ENCODE data around the gene KRAS.
"Not testable (repeated sequence)": the region's sequence is repeated elsewhere in the genome, so short reads cannot be mapped to it uniquely, and the experiment has no call there.

Gene KRAS

GRCh38 chr12:25250744-25251730, at the start of gene KRAS:
TSS of gene KRAS (minus strand) at chr12:25250929.
- peak; percentile 96 to 98 (median 98) for DNase-seq

GRCh38 chr12:25296381-25296780, 45.7 kb upstream of the KRAS start:
- no peak for DNase-seq

DNA sequence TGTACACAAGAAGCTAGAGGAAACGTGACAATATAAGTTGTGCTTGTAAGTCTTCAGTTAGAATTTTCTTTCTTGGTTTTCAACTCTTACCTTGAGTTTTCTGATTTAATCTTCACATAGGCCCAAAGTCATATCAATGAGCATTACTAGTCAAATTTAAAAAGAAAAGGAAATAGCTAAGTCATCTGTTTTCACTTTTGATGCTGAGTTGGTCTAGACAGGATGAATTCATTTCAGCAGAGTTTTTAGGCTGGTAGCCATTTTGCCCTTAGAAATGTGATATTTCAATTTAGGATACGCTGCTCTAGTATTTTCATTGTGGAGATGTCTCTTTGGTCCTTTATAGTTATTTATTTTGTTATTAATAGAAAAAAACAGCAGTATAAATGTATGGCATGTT, 44.6 kb upstream of the KRAS start:
- DNase-seq = no peak

DNA sequence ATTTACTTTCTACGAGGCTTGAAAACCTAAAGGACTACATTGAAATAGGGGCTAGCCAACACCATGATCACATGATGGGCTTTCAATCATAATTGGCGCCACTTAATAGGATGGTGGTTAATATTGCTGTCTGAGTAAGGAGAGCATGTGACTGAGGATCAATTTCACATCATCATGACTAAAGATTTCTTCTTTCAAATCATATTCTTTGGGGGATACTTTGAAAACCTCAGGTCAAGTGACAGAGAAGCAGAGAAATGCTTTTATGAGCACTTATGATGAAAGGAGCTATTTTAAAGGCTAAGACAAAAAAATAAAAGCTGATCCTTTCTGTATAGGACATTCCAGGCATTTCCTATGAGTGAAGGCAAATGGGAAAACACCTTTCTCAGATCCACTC, 42.9 kb upstream of the KRAS start:
- peak in 1 of 3 experiments; percentile 64 for DNase-seq

DNA sequence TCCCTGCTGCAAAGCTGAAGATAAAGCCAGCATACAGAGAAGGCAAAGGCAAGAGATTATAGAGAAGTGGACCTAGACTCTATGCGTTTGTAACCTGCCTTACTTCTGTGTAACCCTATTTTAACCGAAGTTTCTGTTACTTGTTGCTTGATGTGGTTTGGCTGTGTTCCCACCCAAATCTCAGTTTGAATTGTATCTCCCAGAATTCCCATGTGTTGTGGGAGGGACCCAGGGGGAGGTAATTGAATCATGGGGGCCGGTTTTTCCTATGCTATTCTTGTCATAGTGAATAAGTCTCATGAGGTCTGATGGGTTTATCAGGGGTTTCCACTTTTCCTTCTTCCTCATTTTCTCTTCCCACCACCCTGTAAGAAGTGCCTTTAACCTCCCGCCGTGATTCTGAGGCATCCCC, 42.1 kb upstream of the KRAS start:
- not testable (repeated sequence) for DNase-seq

- DNase-seq = no peak
Measured at GRCh38 chr12:25287610-25288009, 36.9 kb upstream of the KRAS start.

GRCh38 chr12:25286837-25287236, 36.1 kb upstream of the KRAS start:
- DNase-seq = no peak

GRCh38 chr12:25284024-25284423, 33.3 kb upstream of the KRAS start:
- no peak for DNase-seq

DNA sequence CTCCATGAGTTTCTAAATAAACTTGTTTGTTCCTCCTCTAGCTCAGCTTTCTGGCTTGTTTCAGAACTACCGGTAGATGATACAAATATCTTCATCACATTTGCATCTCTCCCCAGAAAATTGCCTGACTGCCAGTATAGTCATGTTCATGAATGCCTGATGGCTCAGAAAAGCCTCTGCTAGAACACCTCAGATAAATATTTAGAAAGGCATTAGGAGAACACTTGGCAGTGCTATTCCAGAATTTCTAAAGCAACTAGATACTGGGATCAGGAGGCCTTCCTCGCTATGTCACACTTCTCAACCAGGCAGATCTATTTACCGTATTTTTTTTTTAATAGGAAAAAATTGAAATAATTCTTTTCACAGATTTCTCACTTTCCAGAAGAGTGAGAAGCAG, 32.3 kb upstream of the KRAS start:
- DNase-seq = no peak

DNA sequence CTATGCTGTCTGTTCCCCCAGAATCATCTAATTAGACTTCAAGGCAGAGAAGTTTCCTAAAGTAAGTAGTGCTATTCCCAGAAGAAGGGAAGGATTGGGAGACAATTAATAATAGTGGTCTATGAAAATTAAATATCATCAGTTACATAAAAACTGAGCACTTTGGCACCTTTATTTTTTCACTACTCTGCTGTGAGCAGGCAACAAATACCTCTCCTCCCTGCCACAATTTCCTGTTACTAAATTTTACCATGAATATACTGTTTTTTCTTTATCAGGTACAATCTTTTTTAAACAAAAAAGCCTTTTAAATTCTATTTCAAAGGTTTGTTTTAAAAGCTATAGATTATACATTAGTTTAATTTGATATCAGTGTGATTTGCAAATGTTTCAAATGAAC, 29.4 kb upstream of the KRAS start:
- DNase-seq = no peak

- no peak for DNase-seq
Measured at GRCh38 chr12:25278269-25278668, 27.5 kb upstream of the KRAS start.

DNA sequence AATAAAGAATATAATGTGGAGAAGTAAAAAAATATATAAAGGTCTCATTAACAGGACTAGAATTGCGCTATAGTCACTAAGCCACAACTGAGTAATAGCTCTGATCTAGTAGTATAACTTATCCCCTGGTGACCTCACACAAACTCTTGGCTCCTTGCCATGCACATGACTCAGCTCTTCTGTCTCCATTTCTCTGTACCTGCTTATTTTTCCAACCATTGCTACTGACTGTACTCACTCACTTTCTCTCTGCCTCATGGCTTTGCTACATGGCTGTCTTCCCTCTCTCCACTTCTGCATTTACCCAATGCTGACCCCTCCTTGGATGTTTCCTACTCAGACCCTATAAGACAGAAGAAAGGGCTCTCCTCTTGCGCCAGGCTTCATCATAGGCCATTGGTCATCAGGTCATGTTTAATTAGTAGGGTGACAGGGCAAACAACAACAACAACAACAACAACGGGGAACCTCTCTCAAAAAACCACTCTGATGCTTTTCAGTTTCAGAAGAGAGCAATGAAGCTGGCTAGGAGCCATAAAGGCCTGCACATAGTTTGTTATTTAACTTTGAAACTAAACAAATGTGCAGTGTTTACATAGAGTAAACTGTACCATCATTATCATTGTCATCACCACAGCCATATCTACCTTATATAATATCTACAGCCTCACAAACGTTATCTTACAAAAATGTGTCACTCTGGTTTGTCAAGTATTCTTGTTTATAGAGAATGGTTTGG, 25.6 kb upstream of the KRAS start:
- peak; percentile 4 to 57 (median 31) for DNase-seq

DNA sequence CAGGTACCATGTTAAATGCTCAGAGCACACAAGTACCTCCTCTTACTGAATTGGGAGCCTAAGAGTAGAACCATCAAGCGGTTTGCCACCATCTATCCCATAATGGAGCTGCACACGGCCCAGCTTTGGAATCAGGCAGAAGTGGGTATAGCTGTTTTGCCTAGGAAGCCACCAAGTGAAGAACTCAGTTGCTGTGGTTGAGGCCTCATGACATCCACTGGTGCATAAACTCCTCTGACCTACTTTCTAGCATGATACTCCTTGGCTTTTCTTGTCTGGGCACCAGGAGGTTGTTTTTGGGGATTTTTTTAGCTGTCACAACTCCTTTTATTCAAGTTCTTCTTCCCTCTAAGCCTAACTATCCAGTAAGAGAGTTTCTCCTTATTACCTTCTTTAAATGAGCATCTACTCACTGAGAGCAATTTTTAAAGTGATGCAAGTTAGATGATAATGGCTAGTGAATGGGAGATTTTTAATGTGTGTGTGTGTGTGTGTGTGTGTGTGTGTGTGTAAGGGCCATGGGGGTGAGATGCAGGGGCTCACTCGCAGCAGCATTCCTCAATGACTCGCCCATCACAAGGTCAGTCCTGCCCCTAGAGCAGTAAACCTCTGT, 20.9 kb upstream of the KRAS start:
- DNase-seq = no peak

DNA sequence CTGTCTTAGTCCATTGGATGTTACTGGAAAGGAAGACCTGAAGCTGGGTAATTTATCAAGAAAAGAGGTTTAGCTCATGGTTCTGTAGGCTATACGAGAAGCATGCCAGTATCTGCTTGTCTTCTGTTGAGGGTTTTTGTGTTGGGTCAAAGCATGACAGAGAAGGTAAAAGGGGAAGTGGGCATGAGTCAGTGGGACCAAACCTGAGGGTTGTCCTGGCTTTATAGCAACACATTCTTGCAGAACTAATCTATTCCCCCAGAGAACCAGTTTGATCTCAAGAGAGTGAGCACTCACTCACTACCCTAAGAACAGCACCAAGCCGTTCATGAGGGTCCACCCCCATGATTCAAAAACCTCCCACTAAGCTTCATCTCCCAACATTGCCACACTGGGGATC, 19.0 kb upstream of the KRAS start:
- no peak for DNase-seq

- no peak for DNase-seq
Measured at GRCh38 chr12:25266497-25266896, 15.8 kb upstream of the KRAS start.

DNA sequence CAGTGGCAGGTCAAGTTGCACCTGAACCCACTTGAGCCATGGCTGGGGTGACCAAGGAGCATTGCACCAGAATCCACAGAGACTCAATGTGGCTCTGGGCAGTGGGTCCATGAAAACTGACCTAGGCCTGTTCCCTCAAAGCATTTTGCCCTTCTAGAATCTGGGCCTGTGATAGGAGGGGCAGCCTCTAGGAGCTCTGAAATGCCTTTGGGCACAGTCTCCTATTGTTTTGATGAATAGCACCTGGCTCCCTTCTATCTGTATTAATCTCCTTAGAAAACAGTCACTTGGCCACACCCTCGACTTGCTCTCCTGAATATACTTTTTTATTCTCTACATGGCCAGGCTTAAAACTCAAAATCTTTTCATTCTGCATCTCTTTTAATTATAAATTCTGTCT, 14.1 kb upstream of the KRAS start:
- DNase-seq = no peak

DNA sequence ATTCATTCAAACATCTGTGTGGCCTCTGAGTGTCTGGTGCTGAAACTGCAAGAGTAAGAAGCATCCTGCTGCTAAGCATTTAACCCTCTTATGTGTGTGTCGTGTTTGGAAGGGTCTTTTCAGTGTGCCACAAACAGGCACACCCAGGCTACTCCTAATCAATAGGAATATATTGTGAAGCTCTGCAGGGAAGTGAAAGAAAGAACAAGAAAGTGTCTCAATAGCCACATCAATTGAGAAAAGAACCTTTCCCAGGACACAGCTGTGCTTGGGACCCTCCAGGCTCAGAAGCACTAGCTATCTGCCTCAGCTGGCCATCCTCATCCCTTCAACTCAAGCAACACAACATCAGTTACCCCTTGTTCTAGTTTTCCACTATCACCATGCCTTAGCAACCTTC, 13.4 kb upstream of the KRAS start:
- DNase-seq = no peak

GRCh38 chr12:25263594-25263993, 12.9 kb upstream of the KRAS start:
- DNase-seq = no peak

DNA sequence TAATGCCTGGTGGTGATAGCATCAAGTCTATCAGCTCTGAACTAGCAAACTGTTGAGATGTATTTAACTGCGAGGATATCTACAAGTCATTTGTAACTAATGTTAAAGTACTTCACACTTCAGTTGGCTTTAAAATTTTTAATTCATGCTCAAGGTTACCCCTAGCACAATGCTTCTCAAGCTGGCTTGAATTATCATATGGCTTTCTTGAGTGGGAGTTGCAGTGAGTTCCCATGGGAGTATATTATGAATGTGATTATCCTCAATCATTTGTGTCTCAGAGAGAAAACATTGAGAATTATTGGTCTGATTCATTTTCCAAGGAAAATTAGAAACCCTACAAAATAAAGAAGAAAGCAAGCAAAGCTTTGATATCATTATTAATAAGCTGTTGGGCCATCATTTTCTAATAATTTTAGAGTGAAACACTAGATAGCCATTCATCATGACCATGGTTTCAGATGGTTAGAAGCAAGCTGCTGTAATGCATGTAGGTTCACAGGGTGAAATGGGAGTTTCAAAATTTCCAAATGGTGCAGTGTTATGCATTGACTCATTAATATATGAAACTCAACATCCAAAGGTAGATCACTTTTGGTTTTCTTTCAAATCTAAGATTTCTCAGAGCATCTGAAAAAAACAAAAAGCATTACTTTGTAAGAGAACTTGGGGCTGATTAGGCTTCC, 11.8 kb upstream of the KRAS start:
- no peak for DNase-seq

DNA sequence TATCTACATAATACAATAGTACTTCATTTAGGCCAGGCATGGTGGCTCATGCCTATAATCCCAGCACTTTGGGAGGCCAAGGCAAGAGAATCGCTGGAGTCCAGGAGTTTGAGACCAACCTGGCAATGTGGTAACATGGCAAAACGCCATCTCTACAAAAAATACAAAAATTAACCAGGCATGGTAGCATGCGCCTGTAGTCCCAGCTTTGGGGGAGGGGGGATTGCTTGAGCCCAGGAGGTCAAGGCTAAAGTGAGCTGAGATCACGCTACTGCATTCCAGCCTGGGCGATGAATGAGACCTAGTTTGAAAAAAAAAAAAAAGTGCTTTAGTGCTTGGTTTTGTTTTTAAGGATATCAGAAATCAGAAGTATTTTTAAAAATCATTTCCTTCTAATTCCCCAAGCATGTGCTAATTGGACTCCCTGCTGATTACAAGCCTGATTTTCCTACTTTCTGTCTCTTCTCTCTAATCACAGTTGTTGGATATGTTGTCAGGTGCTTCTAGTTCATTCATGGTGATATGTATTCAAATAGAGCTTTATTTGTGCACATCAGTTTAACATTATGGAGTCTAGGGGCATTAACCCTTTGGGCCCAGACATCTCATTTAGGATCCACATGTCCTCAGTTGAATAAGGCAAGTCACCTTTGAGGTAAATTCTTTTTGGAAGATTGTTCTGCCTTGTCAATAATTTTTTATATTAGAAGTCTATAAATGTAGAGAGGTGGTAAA, 7.0 kb upstream of the KRAS start:
- DNase-seq = no peak

- no peak for DNase-seq
Measured at GRCh38 chr12:25256826-25257225, 6.1 kb upstream of the KRAS start.

GRCh38 chr12:25256005-25256404, 5.3 kb upstream of the KRAS start:
- DNase-seq = peak in 1 of 3 experiments; percentile 14

Measured in NCI-H1417 (cell line).